Measurements from ENCODE around the gene SYNGR4. TPM values are rescaled to one million over a fixed set of nuclear protein-coding genes. Genes with fewer than 3 reads are reported as not detected.

SYNGR4 gene
- total RNA-seq, 6 donors from 2014 or later, result not detected

DNA sequence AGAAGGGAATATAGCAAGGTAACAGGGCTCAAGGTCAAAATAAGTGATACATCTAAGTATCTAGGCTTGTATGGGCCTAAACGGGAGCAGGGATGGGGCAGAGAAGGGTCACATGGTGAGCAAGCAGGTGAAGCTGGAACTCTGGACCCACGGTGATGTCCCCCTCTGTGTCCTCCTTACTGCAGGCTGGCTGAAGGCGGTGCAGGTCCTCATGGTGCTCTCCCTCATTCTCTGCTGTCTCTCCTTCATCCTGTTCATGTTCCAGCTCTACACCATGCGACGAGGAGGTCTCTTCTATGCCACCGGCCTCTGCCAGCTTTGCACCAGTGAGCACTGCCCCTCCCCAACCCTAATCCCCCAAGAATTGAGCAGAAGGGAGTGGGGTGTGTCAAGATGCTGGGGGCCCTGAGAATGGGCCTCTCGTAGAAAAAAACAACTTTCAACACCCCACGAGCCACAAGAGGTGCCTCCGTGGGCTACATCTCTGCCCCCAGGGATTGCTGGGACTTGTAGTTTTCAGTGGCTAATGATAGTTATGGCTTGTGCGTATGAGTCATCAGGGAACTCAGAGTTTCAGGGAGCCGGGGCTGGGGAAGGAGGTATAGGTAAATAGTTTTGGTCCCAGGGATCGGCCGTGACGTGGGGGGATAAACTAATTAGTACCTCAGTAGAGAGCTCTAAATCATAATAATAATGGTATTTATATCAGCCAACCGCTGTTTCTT is 34.8 kb upstream of the SYNGR4 start:
- H3K36me3 ChIP-seq, result peaks cover 0 to 27% (median 4%) of the 10 kb centered on the region in 4 donors
- H3K9me3 ChIP-seq, result no peaks in the 10 kb centered on the region
- WGBS, 2 donors, result 74 to 79% methylated on average over 14 to 15 of the region's 15 CpGs
- peak overlapping the region in 2 of 4 donors; percentile 57 to 61 for H3K4me3 ChIP-seq
- no peaks in the 10 kb centered on the region for H3K27me3 ChIP-seq
- peak in 1 of 2 donors; percentile 35 for DNase-seq
- H3K27ac ChIP-seq, result peak overlapping the region; percentile 4 to 92 (median 85)
- peaks cover 59 to 87% (median 75%) of the 10 kb centered on the region in 4 donors for H3K4me1 ChIP-seq
- ATAC-seq (ENCODE audit: low FRiP score in 2 of 2), result no peak
- TF ChIP-seq, protein P1, sequence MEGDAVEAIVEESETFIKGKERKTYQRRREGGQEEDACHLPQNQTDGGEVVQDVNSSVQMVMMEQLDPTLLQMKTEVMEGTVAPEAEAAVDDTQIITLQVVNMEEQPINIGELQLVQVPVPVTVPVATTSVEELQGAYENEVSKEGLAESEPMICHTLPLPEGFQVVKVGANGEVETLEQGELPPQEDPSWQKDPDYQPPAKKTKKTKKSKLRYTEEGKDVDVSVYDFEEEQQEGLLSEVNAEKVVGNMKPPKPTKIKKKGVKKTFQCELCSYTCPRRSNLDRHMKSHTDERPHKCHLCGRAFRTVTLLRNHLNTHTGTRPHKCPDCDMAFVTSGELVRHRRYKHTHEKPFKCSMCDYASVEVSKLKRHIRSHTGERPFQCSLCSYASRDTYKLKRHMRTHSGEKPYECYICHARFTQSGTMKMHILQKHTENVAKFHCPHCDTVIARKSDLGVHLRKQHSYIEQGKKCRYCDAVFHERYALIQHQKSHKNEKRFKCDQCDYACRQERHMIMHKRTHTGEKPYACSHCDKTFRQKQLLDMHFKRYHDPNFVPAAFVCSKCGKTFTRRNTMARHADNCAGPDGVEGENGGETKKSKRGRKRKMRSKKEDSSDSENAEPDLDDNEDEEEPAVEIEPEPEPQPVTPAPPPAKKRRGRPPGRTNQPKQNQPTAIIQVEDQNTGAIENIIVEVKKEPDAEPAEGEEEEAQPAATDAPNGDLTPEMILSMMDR (IDR thresholded peaks at IDR 0.05), result no peak
- TF ChIP-seq EP300 (IDR thresholded peaks at IDR 0.05), result no peak

DNA sequence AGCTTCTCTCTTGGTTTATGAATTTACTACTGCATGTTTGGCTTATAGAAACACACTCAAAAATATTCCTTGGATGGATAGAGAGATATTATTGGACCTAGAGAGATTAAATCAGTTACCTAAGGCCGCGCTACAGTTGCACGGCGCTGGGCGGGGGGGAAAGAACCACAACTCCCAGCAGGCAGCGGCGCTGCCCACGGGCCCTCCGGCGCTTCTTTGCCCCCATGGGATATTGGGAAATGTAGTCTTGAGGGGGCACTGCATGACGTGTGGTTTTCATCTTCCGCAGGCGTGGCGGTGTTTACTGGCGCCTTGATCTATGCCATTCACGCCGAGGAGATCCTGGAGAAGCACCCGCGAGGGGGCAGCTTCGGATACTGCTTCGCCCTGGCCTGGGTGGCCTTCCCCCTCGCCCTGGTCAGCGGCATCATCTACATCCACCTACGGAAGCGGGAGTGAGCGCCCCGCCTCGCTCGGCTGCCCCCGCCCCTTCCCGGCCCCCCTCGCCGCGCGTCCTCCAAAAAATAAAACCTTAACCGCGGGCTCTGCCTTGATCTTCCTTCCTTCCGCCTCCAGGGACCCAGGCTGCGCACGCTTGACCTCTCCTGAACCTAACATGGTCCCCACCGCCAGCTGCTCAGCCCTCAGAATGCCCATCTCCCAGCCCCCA is 34.0 kb upstream of the SYNGR4 start:
- no peaks in the 10 kb centered on the region for H3K9me3 ChIP-seq
- WGBS, 2 donors, result 21 to 28% methylated on average over 36 to 39 of the region's 41 CpGs
- H3K4me3 ChIP-seq, result peak overlapping the region in 3 of 4 donors; percentile 49 to 61 (median 57)
- no peaks in the 10 kb centered on the region for H3K27me3 ChIP-seq
- ATAC-seq (ENCODE audit: low FRiP score in 2 of 2) (peak in 1 of 2 donors; percentile 71), DNase-seq (peak; percentile 87 to 93)
- peaks cover 0 to 27% (median 4%) of the 10 kb centered on the region in 4 donors for H3K36me3 ChIP-seq
- peaks cover 59 to 81% (median 67%) of the 10 kb centered on the region in 4 donors for H3K4me1 ChIP-seq
- peak overlapping the region; percentile 80 to 92 (median 90) for H3K27ac ChIP-seq
- TF ChIP-seq POLR2A (IDR thresholded peaks at IDR 0.05) (peak in 1 of 4 donors; percentile 65), EP300 (IDR thresholded peaks at IDR 0.05) (peak in 1 of 4 donors; percentile 27), POLR2AphosphoS5 (IDR thresholded peaks at IDR 0.05) (peak; percentile 53 to 70)
- TF ChIP-seq, protein P1 (IDR thresholded peaks at IDR 0.05), result peak in 2 of 6 experiments; percentile 14 to 20

- H3K4me1 ChIP-seq, result peaks cover 40 to 65% (median 49%) of the 10 kb centered on the region in 4 donors
- no peak for ATAC-seq (ENCODE audit: low FRiP score in 2 of 2)
- H3K9me3 ChIP-seq, result no peaks in the 10 kb centered on the region
- peak overlapping the region; percentile 84 to 95 (median 93) for H3K27ac ChIP-seq
- 44 to 53% methylated on average over 6 of the region's 6 CpGs for WGBS, 2 donors
- H3K36me3 ChIP-seq, result peaks cover 0 to 27% (median 4%) of the 10 kb centered on the region in 4 donors
- H3K27me3 ChIP-seq, result no peaks in the 10 kb centered on the region
- TF ChIP-seq, protein P1 (IDR thresholded peaks at IDR 0.05), result no peak
- no peak for TF ChIP-seq POLR2AphosphoS5 (IDR thresholded peaks at IDR 0.05)
- no peak for TF ChIP-seq EP300 (IDR thresholded peaks at IDR 0.05)
- TF ChIP-seq POLR2A (IDR thresholded peaks at IDR 0.05), result no peak
- DNase-seq, result no peak
- peak overlapping the region in 3 of 4 donors; percentile 42 to 61 (median 54) for H3K4me3 ChIP-seq
Measured at GRCh38 chr19:48332351-48332661, 31.9 kb upstream of the SYNGR4 start.

DNA sequence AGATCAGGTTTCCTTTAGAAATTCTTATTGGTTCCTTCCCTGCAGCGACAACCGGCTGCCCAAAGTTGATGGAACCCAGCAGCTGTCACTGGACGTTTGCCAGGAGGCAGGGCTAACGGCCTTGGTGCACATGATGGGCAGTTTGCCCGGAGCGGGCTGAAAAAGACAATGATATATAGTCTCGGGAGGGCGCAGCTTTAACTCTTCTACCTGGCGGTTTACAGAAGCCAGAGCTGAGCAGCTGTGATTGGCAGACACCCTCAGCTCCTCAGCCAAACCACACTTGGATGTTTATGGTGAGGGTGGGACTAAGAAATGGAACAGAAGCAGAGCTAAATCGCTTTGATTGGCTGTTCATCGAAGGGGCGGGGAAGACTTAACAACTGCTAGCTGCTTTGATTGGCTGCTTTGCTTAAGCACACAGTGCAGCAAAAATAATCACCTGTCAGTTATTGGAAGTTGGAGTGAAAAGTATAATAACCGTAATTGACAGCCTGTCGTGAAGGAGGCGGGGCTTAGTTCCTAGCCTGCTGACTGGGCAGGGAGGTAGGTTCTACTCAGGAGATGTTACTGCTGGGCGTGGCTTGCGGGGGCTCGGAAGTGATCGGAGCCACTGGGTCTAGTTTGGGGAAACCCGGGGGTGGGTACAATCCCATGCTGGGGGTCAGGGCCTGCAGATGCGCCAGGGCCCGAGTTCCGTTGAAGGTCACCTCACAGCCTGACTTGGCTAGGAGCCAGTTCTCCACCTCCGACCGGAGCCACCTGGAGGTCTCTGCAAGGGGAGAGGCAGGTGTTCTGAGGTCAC is 31.3 kb upstream of the SYNGR4 start:
- peak; percentile 80 to 97 for DNase-seq
- Histone ChIP-seq H3K27me3 (no peaks in the 10 kb centered on the region), H3K4me3 (peak overlapping the region; percentile 33 to 61 (median 48)), H3K36me3 (peaks cover 0 to 27% (median 4%) of the 10 kb centered on the region in 4 donors), H3K9me3 (no peaks in the 10 kb centered on the region), H3K4me1 (peaks cover 36 to 59% (median 45%) of the 10 kb centered on the region in 4 donors), H3K27ac (peak overlapping the region; percentile 84 to 95 (median 93))
- ATAC-seq (ENCODE audit: low FRiP score in 2 of 2), result peak; percentile 89 to 94
- TF ChIP-seq POLR2A (IDR thresholded peaks at IDR 0.05) (peak in 3 of 4 donors; percentile 13 to 75 (median 45)), EP300 (IDR thresholded peaks at IDR 0.05) (no peak), POLR2AphosphoS5 (IDR thresholded peaks at IDR 0.05) (peak; percentile 50 to 71)
- TF ChIP-seq, protein P1 (IDR thresholded peaks at IDR 0.05), result no peak
- WGBS, 2 donors, result 2 to 3% methylated on average over 9 to 25 of the region's 25 CpGs

Measured in upper lobe of left lung (tissue), 6 donors.